Testis (tissue), 3 donors: ENCODE results near the gene RIPOR1. TPM values are rescaled to one million over a fixed set of nuclear protein-coding genes. Genes with fewer than 3 reads are reported as not detected.
A peak's percentile ranks its signal among the peaks of the same experiment; 100 is the strongest.

Experiments used
- DNase-seq: peaks from one replicate; pipeline ENCODE4 v3.0.0-alpha.2; 2019
- H3K27ac ChIP-seq, 2 donors: fragments of 200-600 bp; sonication (generic); one replicate each; pipeline ENCODE4 v1.5.1; 2019
- H3K27me3 ChIP-seq: fragments of 200-600 bp; sonication (generic); one replicate; pipeline ENCODE4 v1.5.1; 2019
- H3K36me3 ChIP-seq: fragments of 200-600 bp; sonication (generic); one replicate; pipeline ENCODE4 v1.5.1; 2017; ENCODE audit warnings: low read depth; ENCODE audit errors: missing control alignments
- H3K4me1 ChIP-seq: fragments of 200-600 bp; sonication (generic); one replicate; pipeline ENCODE4 v1.5.1; 2019
- H3K4me3 ChIP-seq, 2 donors: fragments of 200-600 bp; sonication (generic); one replicate each; pipeline ENCODE4 v1.5.1; 2017 to 2019
- H3K9me3 ChIP-seq: fragments of 200-600 bp; sonication (generic); one replicate; pipeline ENCODE4 v1.5.1; 2017
- POLR2A ChIP-seq: fragments of 450-650 bp; IDR thresholded peaks from one replicate; pipeline ENCODE4 v1.6.1; 2017; ENCODE audit warnings: antibody characterized with exemption, mild to moderate bottlenecking, moderate library complexity
- WGBS, 2 donors: methylation state at CpG; one replicate each; pipeline ENCODE4 v1.1.5; 2018; 5-methylcytosine and 5-hydroxymethylcytosine counted together
- intact Hi-C: fragments of 100-400 bp; cut with DNase I; formaldehyde crosslinking; loops from one replicate; pipeline ENCODE4 v1.15.1; 2023; ENCODE audit warnings: low total_unique reads
- polyA plus RNA-seq: library from polyadenylated mRNA; stranded (reverse); fragments of 350-450 nt; fragmentation: Illumina TruSeq; extraction: RNeasy Lipid Tissue Mini Kit (QIAGEN cat#74804); gene quantifications from one replicate; pipeline ENCODE4 v1.2.3, GENCODE V29; 2014; ENCODE audit warnings: low read depth, low replicate concordance; ENCODE audit not compliant: insufficient read depth
- total RNA-seq, 2 donors: library from RNA; depleted of rRNA; stranded (reverse); fragments of >200 nt; gene quantifications; one replicate each; pipeline ENCODE4 v1.2.3, GENCODE V29; 2016
- TF ChIP-seq, protein P1 (sequence below), 3 experiments: fragments of 450-650 bp in 2 of 3; fragments of 200-600 bp in 1 of 3; sonication (generic) in 1 of 3; IDR thresholded peaks; one replicate each; pipeline ENCODE4 v1.5.1; 2016 to 2019; ENCODE audit warnings: antibody characterized with exemption in 3 of 3, mild to moderate bottlenecking in 2 of 3, moderate library complexity in 1 of 3

Gene RIPOR1
- total and polyA plus RNA-seq, 3 donors from 2014 or later: 36.1 to 109 (median 79.4) TPM

DNA sequence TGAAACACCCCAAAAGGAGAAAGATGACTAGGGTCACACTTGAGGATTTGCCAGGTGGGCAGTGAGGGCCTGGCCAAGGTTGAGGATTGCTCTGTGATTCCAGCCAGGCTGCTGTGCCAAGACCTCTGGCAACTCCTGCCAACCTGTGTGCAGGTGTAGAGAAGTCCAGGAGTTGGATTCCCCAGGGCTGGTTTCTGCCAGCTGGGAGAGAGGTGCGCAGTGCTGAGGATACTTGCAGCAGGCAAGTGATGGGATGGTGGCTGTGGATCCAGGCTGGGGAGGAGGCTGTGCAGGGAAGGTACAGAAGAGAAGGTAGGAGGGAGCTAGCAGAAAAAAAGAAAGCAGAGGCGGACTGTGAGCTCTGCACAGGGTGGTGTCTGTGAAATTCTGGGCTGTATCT lies 6.6 kb downstream of the RIPOR1 start:
- DNase-seq: no peak
- H3K27ac ChIP-seq: no peak overlapping the region
- TF ChIP-seq, protein P1, sequence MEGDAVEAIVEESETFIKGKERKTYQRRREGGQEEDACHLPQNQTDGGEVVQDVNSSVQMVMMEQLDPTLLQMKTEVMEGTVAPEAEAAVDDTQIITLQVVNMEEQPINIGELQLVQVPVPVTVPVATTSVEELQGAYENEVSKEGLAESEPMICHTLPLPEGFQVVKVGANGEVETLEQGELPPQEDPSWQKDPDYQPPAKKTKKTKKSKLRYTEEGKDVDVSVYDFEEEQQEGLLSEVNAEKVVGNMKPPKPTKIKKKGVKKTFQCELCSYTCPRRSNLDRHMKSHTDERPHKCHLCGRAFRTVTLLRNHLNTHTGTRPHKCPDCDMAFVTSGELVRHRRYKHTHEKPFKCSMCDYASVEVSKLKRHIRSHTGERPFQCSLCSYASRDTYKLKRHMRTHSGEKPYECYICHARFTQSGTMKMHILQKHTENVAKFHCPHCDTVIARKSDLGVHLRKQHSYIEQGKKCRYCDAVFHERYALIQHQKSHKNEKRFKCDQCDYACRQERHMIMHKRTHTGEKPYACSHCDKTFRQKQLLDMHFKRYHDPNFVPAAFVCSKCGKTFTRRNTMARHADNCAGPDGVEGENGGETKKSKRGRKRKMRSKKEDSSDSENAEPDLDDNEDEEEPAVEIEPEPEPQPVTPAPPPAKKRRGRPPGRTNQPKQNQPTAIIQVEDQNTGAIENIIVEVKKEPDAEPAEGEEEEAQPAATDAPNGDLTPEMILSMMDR (IDR thresholded peaks at IDR 0.05): no peak
- TF ChIP-seq POLR2A: no peak
- H3K4me1 ChIP-seq: peaks cover 71% of the 10 kb centered on the region
- no peaks in the 10 kb centered on the region for H3K36me3 ChIP-seq
- intact Hi-C loops: no loop called here
- 81 to 85% methylated on average over 2 of the region's 2 CpGs for WGBS, 2 donors
- no peaks in the 10 kb centered on the region for H3K27me3 ChIP-seq
- H3K4me3 ChIP-seq: no peak overlapping the region
- no peaks in the 10 kb centered on the region for H3K9me3 ChIP-seq

DNA sequence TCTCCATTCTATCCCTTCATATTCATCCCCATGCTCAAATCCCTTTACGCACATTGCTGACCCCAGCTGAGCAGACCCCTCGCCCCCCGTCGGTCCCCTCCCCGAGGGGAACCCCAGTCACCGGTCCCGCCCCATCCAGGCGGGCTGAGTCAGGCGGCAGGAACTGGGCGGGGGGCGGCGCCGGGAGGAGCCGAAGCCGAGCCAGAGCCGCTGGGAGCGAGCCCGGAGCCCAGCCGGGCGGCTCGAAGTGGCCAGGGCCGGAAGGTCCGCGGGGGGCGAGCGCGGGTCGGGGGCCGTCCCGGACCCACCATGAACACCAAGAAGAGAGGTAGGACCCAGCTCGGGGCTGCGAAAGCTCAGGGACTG lies 8.6 kb downstream of the RIPOR1 start:
- H3K27me3 ChIP-seq: no peaks in the 10 kb centered on the region
- intact Hi-C loops: no loop called here
- H3K4me3 ChIP-seq: peak overlapping the region; percentile 64 to 73
- DNase-seq: peak; percentile 60
- H3K4me1 ChIP-seq: peaks cover 54% of the 10 kb centered on the region
- H3K27ac ChIP-seq: peak overlapping the region; percentile 89
- H3K36me3 ChIP-seq: no peaks in the 10 kb centered on the region
- TF ChIP-seq, protein P1 (IDR thresholded peaks at IDR 0.05): no peak
- TF ChIP-seq POLR2A: no peak
- 1 to 2% methylated on average over 12 to 29 of the region's 32 CpGs for WGBS, 2 donors
- H3K9me3 ChIP-seq: no peaks in the 10 kb centered on the region

DNA sequence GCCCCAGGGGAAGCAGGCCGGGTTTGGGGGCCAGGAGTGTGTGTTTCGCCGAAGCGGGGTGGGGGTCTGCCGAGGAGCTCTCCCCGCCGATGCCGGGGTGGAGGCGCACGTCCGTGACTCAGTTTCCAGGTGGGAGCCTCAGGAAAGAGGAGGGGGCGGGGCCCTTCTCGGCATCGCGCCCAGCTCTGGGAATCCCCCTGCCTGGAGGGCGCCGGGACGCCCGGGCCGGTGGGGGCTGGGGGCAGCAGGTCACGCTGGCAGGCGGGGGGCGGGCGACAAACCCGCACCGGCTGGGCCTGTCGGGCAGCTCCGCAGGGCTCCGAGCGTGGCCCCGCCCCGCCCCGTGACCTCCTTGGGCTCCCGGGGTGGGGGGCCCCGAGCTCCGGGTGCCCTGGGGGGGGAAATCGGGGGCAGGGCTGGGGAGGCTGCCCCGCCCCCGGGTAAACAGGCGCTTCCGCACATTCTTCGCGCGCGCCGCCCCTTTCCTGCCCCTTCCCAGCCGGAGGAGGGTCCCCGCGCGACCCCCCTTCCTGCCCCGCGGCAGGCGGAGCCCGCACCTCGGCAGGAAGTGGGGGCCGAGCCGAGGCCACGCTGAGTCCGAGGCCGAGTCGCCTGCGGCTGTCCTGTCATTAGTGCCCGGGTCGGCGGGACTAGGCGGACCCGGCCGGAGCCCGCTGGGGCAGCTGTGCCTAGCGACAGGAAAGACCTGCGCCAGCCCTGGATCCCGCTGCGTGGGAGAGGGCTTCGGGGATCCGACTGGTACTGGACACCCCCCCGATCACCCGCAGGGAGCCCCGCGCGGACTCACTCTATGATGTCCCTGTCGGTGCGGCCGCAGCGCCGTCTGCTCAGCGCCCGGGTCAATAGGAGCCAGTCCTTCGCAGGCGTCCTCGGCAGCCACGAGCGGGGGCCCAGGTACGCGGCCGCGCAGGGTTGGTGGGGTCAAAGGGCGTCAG lies 9.3 kb downstream of the RIPOR1 start:
- Histone ChIP-seq H3K9me3 (no peaks in the 10 kb centered on the region), H3K27me3 (no peaks in the 10 kb centered on the region), H3K36me3 (no peaks in the 10 kb centered on the region), H3K4me1 (peaks cover 48% of the 10 kb centered on the region), H3K4me3 (peak overlapping the region; percentile 64 to 73), H3K27ac (peak overlapping the region; percentile 89)
- DNase-seq: peak; percentile 64
- no peak for TF ChIP-seq POLR2A
- TF ChIP-seq, protein P1 (IDR thresholded peaks at IDR 0.05): no peak
- 4 to 12% methylated on average over 25 to 74 of the region's 97 CpGs for WGBS, 2 donors
- intact Hi-C loops: no loop called here

DNA sequence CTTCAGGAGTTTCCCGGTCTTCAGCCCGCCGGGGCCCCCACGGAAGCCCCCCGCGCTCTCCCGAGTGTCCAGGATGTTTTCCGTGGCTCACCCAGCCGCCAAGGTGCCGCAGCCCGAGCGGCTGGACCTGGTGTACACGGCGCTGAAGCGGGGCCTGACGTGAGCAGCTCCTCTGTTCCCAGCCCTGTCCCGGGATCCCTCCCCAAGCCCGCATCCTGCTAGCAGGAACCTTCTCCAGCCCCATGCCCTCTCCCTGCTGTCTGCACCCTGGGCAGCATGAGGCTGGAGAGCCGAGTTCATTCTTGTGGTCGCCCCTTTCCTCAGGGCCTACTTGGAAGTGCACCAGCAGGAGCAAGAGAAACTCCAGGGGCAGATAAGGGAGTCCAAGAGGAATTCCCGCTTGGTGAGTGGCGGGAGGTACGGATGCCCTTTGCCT lies 10.1 kb downstream of the RIPOR1 start:
- Histone ChIP-seq H3K4me1 (peaks cover 46% of the 10 kb centered on the region), H3K36me3 (no peaks in the 10 kb centered on the region), H3K27ac (peak overlapping the region; percentile 89), H3K9me3 (no peaks in the 10 kb centered on the region), H3K27me3 (no peaks in the 10 kb centered on the region), H3K4me3 (peak overlapping the region in 1 of 2 donors; percentile 73)
- no peak for TF ChIP-seq POLR2A
- TF ChIP-seq, protein P1 (IDR thresholded peaks at IDR 0.05): no peak
- WGBS, 2 donors: 23 to 24% methylated on average over 4 to 23 of the region's 23 CpGs
- intact Hi-C loops: no loop called here
- no peak for DNase-seq
